Measurements from ENCODE around the gene COQ4.

DNA sequence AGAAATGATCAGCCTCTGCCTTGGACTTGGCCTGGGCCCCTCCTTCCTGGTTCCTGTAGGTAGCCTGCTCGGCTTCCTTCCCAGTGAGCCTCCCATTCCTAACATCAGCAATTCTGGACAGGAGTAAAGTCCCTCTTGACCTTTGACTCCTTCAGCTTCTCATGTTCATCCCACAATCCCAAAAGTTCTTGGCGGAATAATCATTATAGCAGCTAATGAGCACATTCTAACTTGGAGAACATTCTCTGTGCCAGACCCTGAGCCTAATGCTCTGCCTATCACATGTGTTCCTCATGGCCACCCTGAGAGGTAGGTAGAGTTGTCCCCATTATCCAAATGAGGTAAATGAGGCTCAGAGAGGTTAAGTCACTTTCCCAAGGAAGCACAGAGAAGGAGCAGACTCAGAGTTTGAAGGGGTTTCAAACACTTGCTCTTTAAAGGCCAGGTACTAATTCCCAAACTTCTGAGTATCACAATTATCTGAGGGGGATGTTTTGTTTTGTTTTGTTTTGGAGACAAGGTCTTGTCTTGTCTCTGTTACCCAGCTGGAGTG is 25.3 kb upstream of the COQ4 start:
- TF ChIP-seq, protein P1, sequence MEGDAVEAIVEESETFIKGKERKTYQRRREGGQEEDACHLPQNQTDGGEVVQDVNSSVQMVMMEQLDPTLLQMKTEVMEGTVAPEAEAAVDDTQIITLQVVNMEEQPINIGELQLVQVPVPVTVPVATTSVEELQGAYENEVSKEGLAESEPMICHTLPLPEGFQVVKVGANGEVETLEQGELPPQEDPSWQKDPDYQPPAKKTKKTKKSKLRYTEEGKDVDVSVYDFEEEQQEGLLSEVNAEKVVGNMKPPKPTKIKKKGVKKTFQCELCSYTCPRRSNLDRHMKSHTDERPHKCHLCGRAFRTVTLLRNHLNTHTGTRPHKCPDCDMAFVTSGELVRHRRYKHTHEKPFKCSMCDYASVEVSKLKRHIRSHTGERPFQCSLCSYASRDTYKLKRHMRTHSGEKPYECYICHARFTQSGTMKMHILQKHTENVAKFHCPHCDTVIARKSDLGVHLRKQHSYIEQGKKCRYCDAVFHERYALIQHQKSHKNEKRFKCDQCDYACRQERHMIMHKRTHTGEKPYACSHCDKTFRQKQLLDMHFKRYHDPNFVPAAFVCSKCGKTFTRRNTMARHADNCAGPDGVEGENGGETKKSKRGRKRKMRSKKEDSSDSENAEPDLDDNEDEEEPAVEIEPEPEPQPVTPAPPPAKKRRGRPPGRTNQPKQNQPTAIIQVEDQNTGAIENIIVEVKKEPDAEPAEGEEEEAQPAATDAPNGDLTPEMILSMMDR (IDR thresholded peaks at IDR 0.05; ENCODE audit: low read depth, low read length), result no peak
- no peak for TF ChIP-seq EZH2phosphoT487 (IDR thresholded peaks at IDR 0.05; ENCODE audit: low read depth)

All from OCI-LY3 (cell line).